Keratinocyte (primary cell): ENCODE results near the gene KLHL21. TPM values are rescaled to one million over a fixed set of nuclear protein-coding genes. Genes with fewer than 3 reads are reported as not detected.

ENCODE experiments used
- DNase-seq: peaks from one replicate; pipeline ENCODE4 v3.0.0-alpha.2; 2011; ENCODE audit warnings: low read depth, missing footprints, low spot score
- FAIRE-seq: peaks from 2 replicates; lab custom pipeline; 2011; peaks lifted over from hg19 to GRCh38; lab: Jason Lieb, UNC
- H2AFZ ChIP-seq: 2 replicates; pipeline ENCODE4 v1.6.0; 2012; ENCODE audit warnings: low read length, control low read depth, inconsistent platforms; ENCODE audit not compliant: control insufficient read depth
- H3K27ac ChIP-seq: 2 replicates; pipeline ENCODE4 v1.5.1; 2011; ENCODE audit warnings: low read length; ENCODE audit not compliant: control insufficient read depth, insufficient read depth
- H3K27me3 ChIP-seq: 3 replicates; pipeline ENCODE4 v1.6.0; 2011; ENCODE audit warnings: low read length; ENCODE audit not compliant: control insufficient read depth, insufficient read depth; ENCODE audit errors: extremely low read depth
- H3K36me3 ChIP-seq, 2 experiments: 2 replicates in 1 of 2; 3 replicates in 1 of 2; pipeline ENCODE4 v1.5.1; 2011; ENCODE audit warnings: low read length in 2 of 2, mild to moderate bottlenecking in 1 of 2; ENCODE audit not compliant: control insufficient read depth in 2 of 2, insufficient read depth in 2 of 2; ENCODE audit errors: extremely low read depth in 1 of 2
- H3K4me1 ChIP-seq: 3 replicates; pipeline ENCODE4 v1.5.1; 2011; ENCODE audit warnings: low read length; ENCODE audit not compliant: control insufficient read depth, insufficient read depth; ENCODE audit errors: extremely low read depth
- H3K4me2 ChIP-seq: 3 replicates; pipeline ENCODE4 v1.6.0; 2011; ENCODE audit warnings: low read depth, low read length; ENCODE audit not compliant: control insufficient read depth, insufficient read depth; ENCODE audit errors: extremely low read depth
- H3K4me3 ChIP-seq, 3 experiments: fragments of 200-600 bp in 1 of 3; sonication (generic) in 1 of 3; 2 replicates in 2 of 3; 3 replicates in 1 of 3; pipeline ENCODE4 v1.5.1; 2011 to 2016; ENCODE audit warnings: low read length in 3 of 3, mild to moderate bottlenecking in 3 of 3, control low read depth in 2 of 3, inconsistent platforms in 1 of 3, low read depth in 1 of 3, mixed read lengths in 1 of 3, mixed run types in 1 of 3, moderate library complexity in 1 of 3; ENCODE audit not compliant: control insufficient read depth in 2 of 3, insufficient read depth in 2 of 3; ENCODE audit errors: extremely low read depth in 1 of 3
- H3K79me2 ChIP-seq: 2 replicates; pipeline ENCODE4 v1.6.0; 2012; ENCODE audit warnings: low read length; ENCODE audit not compliant: control insufficient read depth, insufficient read depth
- H3K9ac ChIP-seq: 3 replicates; pipeline ENCODE4 v1.6.0; 2011; ENCODE audit warnings: low read length; ENCODE audit not compliant: control insufficient read depth, insufficient read depth; ENCODE audit errors: extremely low read depth
- H3K9me1 ChIP-seq: 3 replicates; pipeline ENCODE4 v1.6.0; 2011; ENCODE audit warnings: low read length; ENCODE audit not compliant: control insufficient read depth, insufficient read depth; ENCODE audit errors: extremely low read depth
- H3K9me3 ChIP-seq: 2 replicates; pipeline ENCODE4 v1.5.1; 2012; ENCODE audit warnings: low read depth, low read length; ENCODE audit not compliant: control insufficient read depth
- H4K20me1 ChIP-seq: 3 replicates; pipeline ENCODE4 v1.6.0; 2011; ENCODE audit warnings: low read length; ENCODE audit not compliant: control insufficient read depth, insufficient read depth; ENCODE audit errors: extremely low read depth
- EZH2 ChIP-seq: IDR thresholded peaks from one replicate; pipeline ENCODE4 v1.6.1; 2012; ENCODE audit warnings: inconsistent platforms, mild to moderate bottlenecking, low read length, moderate library complexity
- dilution Hi-C: fragments of 300-500 bp; cut with MboI; formaldehyde crosslinking; loops from one replicate; pipeline ENCODE4 v1.7.0; 2020; ENCODE audit warnings: low sequenced_read_pairs; ENCODE audit not compliant: extremely low pct_ligation_motif_present
- polyA minus RNA-seq, 3 experiments: library from RNA; depleted of rRNA, polyadenylated mRNA; stranded (reverse); fragments of >200 nt; gene quantifications; 1 replicate in 1 of 3; 2 replicates in 1 of 3; 3 replicates in 1 of 3; pipeline ENCODE4 v1.2.3, GENCODE V29; 2011
- polyA plus RNA-seq, 5 experiments: library from polyadenylated mRNA; depleted of rRNA in 3 of 5; stranded (reverse) in 3 of 5; stranded (forward) in 1 of 5; unstranded in 1 of 5; fragments of >200 nt; gene quantifications; 1 replicate in 1 of 5; 2 replicates in 3 of 5; 3 replicates in 1 of 5; pipeline versions ENCODE4 v1.2.1 to v1.2.3, GENCODE V29; 2011 to 2012; ENCODE audit warnings: missing spikeins in 2 of 5, low read depth in 1 of 5, low replicate concordance in 1 of 5
- TF ChIP-seq, protein P1 (sequence below), 3 experiments: IDR thresholded peaks in 1 of 3; conservative IDR thresholded peaks in 1 of 3; optimal IDR thresholded peaks in 1 of 3; 2 replicates in 2 of 3; 3 replicates in 1 of 3; pipeline versions ENCODE3 to v1.5.1; 2011; ENCODE audit warnings: low read length in 3 of 3, mild to moderate bottlenecking in 3 of 3, moderate library complexity in 2 of 3, control low read depth in 1 of 3, inconsistent platforms in 1 of 3; ENCODE audit not compliant: insufficient read depth in 2 of 3; ENCODE audit errors: extremely low read depth in 1 of 3

Gene KLHL21
- 24.8 to 51.0 TPM (median 32.8 TPM) in 3 replicates for polyA plus RNA-seq
- 40.9 TPM for polyA plus RNA-seq (2011; ENCODE audit: low read depth)
- 21.0 and 28.6 TPM in 2 replicates for polyA plus RNA-seq (2011; cell fraction: cytosol; rRNA removed)
- polyA plus RNA-seq (2011; cell fraction: nucleus; rRNA removed), result 92.1 and 94.8 TPM in 2 replicates
- 61.1 and 71.4 TPM in 2 replicates for polyA plus RNA-seq (2012; ENCODE audit: low replicate concordance)
- polyA minus RNA-seq, result 45.2 to 103 TPM (median 54.5 TPM) in 3 replicates
- polyA minus RNA-seq (2011; cell fraction: cytosol; rRNA and poly(A)+ RNA removed), result 99.4 TPM
- 96.4 and 111 TPM in 2 replicates for polyA minus RNA-seq (2011; cell fraction: nucleus; rRNA and poly(A)+ RNA removed)

- peak within 1 kb of the TSS; percentile 100 for H3K4me2 ChIP-seq
- H4K20me1 ChIP-seq, result peaks cover 24% of the 10 kb centered on the region
- peak within 1 kb of the TSS; percentile 71 for H2AFZ ChIP-seq
- FAIRE-seq (no peak), DNase-seq (no peak)
- H3K9me1 ChIP-seq, result peaks cover 1% of the 10 kb centered on the region
- peaks cover 42% of the 10 kb centered on the region for H3K4me1 ChIP-seq
- H3K9ac ChIP-seq, result peak within 1 kb of the TSS; percentile 100
- no peaks in the 10 kb centered on the region for H3K27me3 ChIP-seq
- no peak for TF ChIP-seq EZH2
- TF ChIP-seq, protein P1, sequence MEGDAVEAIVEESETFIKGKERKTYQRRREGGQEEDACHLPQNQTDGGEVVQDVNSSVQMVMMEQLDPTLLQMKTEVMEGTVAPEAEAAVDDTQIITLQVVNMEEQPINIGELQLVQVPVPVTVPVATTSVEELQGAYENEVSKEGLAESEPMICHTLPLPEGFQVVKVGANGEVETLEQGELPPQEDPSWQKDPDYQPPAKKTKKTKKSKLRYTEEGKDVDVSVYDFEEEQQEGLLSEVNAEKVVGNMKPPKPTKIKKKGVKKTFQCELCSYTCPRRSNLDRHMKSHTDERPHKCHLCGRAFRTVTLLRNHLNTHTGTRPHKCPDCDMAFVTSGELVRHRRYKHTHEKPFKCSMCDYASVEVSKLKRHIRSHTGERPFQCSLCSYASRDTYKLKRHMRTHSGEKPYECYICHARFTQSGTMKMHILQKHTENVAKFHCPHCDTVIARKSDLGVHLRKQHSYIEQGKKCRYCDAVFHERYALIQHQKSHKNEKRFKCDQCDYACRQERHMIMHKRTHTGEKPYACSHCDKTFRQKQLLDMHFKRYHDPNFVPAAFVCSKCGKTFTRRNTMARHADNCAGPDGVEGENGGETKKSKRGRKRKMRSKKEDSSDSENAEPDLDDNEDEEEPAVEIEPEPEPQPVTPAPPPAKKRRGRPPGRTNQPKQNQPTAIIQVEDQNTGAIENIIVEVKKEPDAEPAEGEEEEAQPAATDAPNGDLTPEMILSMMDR (optimal IDR thresholded peaks at IDR 0.05 in 1 of 3, IDR thresholded peaks at IDR 0.05 in 1 of 3, conservative IDR thresholded peaks at IDR 0.05 in 1 of 3; ENCODE audit: extremely low read depth in 1 of 3, insufficient read depth in 2 of 3, low read length in 3 of 3), result no peak
- dilution Hi-C loops, result no loop called here
- peaks cover 10 to 19% of the 10 kb centered on the region in 2 experiments for H3K36me3 ChIP-seq
- H3K79me2 ChIP-seq, result peaks cover 47% of the 10 kb centered on the region
- H3K9me3 ChIP-seq, result no peaks in the 10 kb centered on the region
- peak within 1 kb of the TSS; percentile 100 for H3K27ac ChIP-seq
- peak within 1 kb of the TSS; percentile 97 to 100 (median 99) for H3K4me3 ChIP-seq
These were observed at the start of gene KLHL21 for GRCh38 chr1:6602669-6603237. KLHL21 (minus strand) TSS chr1:6602869; CDS start chr1:6602817, 52 bp downstream.

DNA sequence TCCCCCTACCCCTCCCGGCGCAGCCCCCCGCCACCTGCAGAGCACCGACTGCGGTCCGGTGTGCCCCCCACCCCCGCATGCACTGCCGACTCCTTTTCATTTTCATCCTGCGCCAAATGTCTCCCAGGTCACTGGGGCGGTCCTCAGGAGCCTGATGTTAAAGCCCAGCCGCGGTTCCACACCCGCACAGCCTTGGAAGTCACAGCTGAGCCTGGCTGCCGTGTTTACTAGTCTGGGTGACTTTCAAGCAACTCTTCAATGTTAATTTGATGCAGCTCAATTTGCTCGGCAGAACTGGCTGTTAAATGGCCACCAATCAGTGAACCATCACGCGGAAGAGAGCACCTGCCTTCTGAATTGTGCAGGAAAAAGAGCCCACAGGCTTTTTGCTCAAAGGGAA lies 49.2 kb upstream of the KLHL21 start:
- no peak overlapping the region for H3K4me3 ChIP-seq
- no peaks in the 10 kb centered on the region for H3K27me3 ChIP-seq
- no peak overlapping the region for H3K4me2 ChIP-seq
- TF ChIP-seq, protein P1 (optimal IDR thresholded peaks at IDR 0.05 in 1 of 3, IDR thresholded peaks at IDR 0.05 in 1 of 3, conservative IDR thresholded peaks at IDR 0.05 in 1 of 3; ENCODE audit: extremely low read depth in 1 of 3, insufficient read depth in 2 of 3, low read length in 3 of 3), result no peak
- no peak for TF ChIP-seq EZH2
- peaks cover 12 to 24% of the 10 kb centered on the region in 2 experiments for H3K36me3 ChIP-seq
- no peaks in the 10 kb centered on the region for H4K20me1 ChIP-seq
- H3K27ac ChIP-seq, result no peak overlapping the region
- no peak overlapping the region for H2AFZ ChIP-seq
- FAIRE-seq (no peak), DNase-seq (no peak)
- no peaks in the 10 kb centered on the region for H3K9me1 ChIP-seq
- H3K9me3 ChIP-seq, result no peaks in the 10 kb centered on the region
- dilution Hi-C loops, result no loop called here
- no peaks in the 10 kb centered on the region for H3K79me2 ChIP-seq
- H3K9ac ChIP-seq, result no peak overlapping the region
- no peaks in the 10 kb centered on the region for H3K4me1 ChIP-seq
